Activated T-helper 9 cell treated with anti-CD3 and anti-CD28 coated beads, Interleukin-2, amount 50 U/mL, for 16 hours (primary cell): ENCODE data around the gene MAPT.
"Not testable (repeated sequence)": the region's sequence is repeated elsewhere in the genome, so short reads cannot be mapped to it uniquely, and the experiment has no call there.

Experiments
- DNase-seq: peaks from one replicate; pipeline ENCODE4 v3.0.0-alpha.2; 2020; ENCODE audit warnings: low read depth

MAPT gene

DNA sequence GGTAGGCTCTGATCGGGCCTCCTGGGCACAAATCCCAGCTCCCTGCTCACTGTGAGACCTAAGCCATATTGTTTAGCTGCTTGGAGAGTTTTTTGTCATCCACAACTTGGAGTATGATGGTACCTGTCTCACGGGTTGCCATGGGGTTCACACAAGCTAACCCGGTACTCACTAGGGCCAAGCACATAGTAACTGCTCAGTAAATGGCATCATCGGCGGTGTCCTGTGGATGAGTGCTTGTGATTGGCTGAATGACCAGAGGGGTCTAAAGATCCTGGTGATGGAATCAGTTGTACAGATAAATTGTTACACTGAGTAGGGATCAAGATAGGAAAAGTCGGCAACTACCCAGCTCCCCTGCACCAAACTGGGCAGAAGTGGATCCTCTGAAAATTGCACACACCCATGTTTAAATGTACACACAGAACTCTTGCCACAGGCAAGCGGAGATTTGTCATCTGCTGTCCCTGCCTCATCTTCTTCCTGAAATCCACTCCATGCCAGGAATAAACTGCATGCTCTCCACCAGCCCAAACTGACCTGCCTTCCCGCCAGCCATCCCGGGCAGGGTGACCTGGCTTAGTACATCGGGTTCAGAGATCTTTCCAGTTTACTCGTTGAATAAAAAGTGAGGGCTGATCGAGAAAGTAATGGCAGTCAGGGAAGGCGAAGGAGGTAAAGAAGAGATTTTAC lies 6.5 kb downstream of the MAPT start:
- no peak for DNase-seq

- no peak for DNase-seq
Measured at GRCh38 chr17:45902892-45903346, 8.6 kb downstream of the MAPT start.

DNA sequence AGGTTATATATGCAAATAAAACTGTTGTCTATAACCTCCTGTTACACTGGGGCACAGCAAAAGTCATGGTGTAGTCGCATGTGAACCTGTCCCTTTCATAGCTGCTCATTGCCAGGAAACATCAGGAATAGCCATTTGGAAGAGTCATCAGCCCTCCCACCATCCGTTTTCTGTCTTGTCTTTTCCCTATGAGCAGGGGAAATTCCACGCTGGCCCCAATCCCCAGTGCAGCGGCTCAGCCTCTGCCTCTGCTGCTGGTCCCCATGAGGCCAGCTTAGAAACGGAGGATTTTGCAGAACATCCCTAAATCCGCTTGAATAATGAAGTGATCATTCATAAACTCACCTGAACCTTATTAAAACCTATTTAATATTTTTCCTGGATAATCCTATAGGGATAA lies 10.5 kb downstream of the MAPT start:
- DNase-seq, result no peak

GRCh38 chr17:45905814-45906213 lies 11.5 kb downstream of the MAPT start:
- no peak for DNase-seq

DNA sequence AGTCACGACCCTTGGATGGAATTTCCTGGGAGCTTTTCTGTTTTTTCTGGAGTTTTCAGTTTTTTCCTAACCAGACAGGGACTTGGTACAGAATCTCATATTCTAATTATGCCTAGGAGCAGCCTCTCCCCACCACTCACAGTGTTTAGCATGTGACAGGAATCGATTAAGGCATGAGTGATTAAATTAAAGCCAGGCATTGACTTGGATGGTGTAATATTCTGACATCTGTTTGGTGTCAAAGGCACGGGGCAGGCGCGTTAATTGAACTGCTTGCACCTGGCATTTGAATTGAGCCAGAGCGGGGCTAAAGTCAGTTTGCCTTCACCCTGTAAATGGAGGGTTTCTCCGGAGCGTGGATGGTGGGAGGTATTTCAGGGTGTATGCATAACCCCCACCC lies 11.9 kb downstream of the MAPT start:
- no peak for DNase-seq

DNA sequence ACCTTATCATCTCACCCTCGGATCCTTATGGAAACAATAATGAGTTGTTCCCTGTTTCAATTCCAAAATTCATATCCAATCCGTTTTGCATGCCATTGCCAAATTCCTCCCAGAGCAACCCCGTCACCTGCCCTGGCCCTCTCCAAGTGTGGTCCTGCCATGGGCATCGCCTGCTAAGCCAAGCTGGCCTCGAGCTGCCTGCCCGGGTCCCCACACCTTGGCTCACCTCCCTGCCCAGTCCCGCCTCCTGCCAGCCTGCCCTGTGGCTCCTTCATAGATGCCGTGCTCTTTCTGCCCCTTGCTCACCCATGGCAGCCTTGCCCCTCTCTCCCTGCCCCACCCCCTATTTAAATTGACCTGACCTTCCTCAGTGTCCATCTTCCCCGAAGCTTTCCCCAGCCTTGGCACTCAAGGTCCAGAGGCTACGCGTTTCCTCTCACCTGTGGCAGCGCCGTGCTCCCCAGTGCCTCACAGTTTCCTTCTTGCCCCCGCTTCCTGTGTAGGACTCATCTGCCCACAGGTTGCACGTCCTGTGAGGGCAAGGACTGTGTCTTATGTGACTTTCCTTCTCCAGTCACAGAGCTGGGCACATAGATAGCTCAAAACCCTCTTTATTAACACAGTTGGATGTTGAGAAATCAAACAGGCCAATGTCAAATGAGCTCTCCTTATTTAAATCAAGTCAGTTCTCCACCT lies 12.7 kb downstream of the MAPT start:
- DNase-seq, result no peak

DNA sequence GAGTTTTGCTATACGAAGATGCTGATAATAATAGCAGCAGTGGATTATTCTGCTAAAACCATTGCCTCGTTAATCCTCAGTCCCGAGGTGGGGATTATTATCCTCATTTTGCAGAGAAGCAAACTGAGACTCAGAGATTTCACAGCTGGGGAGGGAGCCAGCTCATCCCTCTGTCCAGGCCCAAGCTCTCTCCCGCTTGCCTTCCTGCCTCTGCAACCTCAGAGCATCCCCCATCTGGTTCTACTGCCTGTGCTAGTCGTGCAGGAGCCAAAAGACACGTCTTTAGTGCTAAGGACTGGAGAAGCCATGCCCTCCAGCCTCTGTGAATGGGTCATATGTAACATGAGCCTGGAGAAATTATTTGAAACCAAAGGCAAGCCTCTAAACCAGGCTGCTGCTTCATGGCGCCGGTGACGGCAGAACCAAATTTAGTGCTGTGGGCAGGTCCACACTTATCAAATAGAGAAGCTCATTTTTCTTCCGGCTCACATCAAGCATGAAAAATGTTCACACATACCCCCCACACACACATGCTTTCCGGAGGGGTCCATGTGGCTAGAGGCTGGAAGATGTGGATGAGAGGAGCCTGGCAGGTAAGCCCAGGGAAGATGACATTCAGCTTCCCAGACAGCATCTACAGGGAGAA lies 13.5 kb downstream of the MAPT start:
- no peak for DNase-seq

GRCh38 chr17:45908460-45908859 lies 14.1 kb downstream of the MAPT start:
- DNase-seq, result no peak

- no peak for DNase-seq
Measured at GRCh38 chr17:45908935-45909334, 14.6 kb downstream of the MAPT start.

GRCh38 chr17:45910667-45911066 lies 16.3 kb downstream of the MAPT start:
- no peak for DNase-seq

DNA sequence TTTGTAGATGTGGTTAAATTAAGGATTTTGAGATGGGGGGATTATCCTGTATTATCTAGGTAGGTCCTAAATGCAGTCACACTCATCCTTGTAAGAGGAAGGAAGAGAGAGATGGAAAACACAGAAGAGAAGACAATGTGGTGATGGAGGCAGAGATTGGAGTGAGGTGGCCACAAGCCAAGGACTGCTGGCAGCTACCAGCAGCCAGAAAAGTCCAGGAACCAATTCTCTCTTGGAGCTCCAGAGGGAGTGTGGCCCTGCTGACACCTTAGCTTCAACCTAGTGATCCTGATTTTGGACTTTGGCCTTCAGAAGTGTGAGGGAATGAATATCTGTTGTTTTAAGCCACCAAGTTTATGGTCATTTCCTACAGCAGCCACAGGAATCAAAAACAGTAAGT lies 18.0 kb downstream of the MAPT start:
- no peak for DNase-seq

GRCh38 chr17:45913030-45913429 lies 18.7 kb downstream of the MAPT start:
- not testable (repeated sequence) for DNase-seq

GRCh38 chr17:45914047-45914717 lies 19.8 kb downstream of the MAPT start:
- DNase-seq, result no peak

- DNase-seq, result no peak
Measured at GRCh38 chr17:45915263-45915662, 20.9 kb downstream of the MAPT start.

DNA sequence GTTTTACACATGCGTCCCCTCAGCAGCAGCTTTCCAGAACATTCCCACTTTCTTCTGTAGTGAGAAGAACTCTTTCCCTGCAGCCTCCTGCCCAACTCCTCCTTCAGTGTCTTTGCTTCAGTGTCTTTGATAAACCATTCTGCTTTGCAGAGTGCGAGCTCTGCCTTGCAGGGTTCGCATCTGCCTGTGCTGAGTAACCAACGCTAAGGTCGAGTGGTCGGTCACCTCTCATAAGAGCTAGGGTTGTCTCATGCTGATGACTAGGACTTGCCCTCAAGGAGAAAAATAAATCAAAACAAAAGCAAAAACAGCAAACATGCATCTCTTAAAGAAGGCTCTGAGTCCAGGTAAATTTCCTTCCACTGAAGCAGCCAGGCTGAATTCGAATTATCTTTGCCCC lies 22.7 kb downstream of the MAPT start:
- no peak for DNase-seq

- DNase-seq, result no peak
Measured at GRCh38 chr17:45918241-45918745, 23.9 kb downstream of the MAPT start.

DNA sequence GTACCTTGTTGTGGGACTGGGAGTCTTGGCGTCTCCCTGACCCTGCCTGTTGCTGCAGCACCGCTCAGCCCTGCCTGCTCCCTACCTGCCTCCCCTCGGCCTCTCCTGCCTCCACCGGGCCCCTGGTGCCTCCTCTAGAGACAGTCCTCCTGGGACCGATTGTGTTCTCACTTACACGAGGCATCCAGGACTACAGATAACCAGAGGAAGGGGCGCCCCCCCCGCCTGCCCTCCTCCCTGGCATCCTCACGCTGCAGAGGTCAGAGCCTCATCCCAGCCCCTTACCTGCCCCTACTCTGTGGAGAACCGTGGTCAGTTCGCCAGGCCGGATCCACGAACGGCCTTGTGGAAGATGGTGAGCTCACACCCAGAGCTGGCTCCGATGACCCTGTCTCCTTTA lies 24.8 kb downstream of the MAPT start:
- DNase-seq, result no peak

GRCh38 chr17:45920083-45920482 lies 25.7 kb downstream of the MAPT start:
- no peak for DNase-seq

GRCh38 chr17:45923511-45924268 lies 29.3 kb downstream of the MAPT start:
- DNase-seq, result no peak

DNA sequence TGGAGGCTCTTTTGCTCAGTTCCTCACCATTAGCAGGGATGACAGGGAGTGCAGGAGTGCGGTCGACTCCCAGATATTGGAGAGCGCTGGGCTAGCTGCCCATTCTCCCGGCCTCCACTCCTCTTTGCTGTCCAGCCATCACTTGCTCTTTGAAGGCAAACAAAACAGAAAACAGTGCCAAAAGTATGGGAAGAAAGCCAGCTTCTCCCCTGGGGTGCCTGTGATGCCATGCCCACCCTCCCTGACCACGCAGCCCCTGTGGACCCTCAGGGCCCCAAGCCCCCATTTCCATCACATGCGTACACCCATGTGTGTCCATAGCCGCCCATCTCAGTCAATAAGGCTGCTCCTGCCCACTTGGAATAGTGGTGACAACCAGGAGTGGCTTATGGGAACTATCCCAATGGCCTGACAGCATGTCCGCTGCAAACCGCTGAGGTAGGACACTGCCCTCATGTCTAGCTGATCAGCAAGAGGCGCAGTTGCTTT lies 30.0 kb downstream of the MAPT start:
- DNase-seq, result no peak

DNA sequence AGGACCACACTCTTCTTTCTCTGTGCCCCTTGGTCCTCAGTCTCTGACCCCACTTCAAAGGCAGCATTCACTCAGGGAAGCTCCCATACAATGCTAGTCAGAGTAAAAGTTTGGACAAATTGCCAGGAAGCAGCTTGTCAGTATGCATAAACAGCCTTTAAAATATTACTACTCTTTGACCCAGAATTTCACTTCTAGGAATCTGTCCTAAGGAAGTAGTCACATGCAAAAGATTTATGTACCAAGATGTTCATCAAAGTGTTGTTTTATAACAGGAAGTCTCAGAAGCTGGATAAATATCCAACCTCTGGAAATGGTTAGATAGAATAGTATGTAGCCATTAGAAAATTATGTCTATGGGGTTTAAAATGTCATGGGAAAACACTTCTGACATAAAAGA lies 31.0 kb downstream of the MAPT start:
- DNase-seq, result no peak

DNA sequence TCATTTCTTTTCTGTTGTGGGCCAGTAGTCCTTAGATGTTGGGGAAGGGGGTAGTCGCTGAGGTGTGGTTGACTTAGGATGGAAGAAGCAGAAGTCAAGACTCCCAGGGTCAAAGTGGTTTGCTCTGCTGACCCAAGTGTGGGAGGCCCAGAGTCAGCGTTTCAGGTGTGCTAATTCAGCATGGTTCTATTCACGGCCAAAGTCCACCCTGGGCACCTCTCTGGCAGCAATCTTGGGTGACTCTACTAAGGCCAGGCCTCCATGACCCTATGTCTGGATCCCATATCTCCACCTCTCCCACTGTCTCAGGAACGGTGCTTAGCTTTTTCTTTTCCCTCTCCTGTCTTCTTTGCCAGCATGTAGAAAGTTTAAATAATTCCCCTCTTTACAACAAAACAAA lies 32.9 kb downstream of the MAPT start:
- DNase-seq, result no peak
